Testis (tissue), 3 donors: ENCODE results near the gene TTLL5. TPM values are rescaled to one million over a fixed set of nuclear protein-coding genes. Genes with fewer than 3 reads are reported as not detected.

ENCODE experiments used
- DNase-seq: peaks from one replicate; pipeline ENCODE4 v3.0.0-alpha.2; 2019
- H3K27ac ChIP-seq, 2 donors: fragments of 200-600 bp; sonication (generic); one replicate each; pipeline ENCODE4 v1.5.1; 2019
- H3K27me3 ChIP-seq: fragments of 200-600 bp; sonication (generic); one replicate; pipeline ENCODE4 v1.5.1; 2019
- H3K36me3 ChIP-seq: fragments of 200-600 bp; sonication (generic); one replicate; pipeline ENCODE4 v1.5.1; 2017; ENCODE audit warnings: low read depth; ENCODE audit errors: missing control alignments
- H3K4me1 ChIP-seq: fragments of 200-600 bp; sonication (generic); one replicate; pipeline ENCODE4 v1.5.1; 2019
- H3K4me3 ChIP-seq, 2 donors: fragments of 200-600 bp; sonication (generic); one replicate each; pipeline ENCODE4 v1.5.1; 2017 to 2019
- H3K9me3 ChIP-seq: fragments of 200-600 bp; sonication (generic); one replicate; pipeline ENCODE4 v1.5.1; 2017
- CTCF ChIP-seq, 3 experiments: fragments of 450-650 bp in 2 of 3; fragments of 200-600 bp in 1 of 3; sonication (generic) in 1 of 3; IDR thresholded peaks; one replicate each; pipeline ENCODE4 v1.5.1; 2016 to 2019; ENCODE audit warnings: antibody characterized with exemption in 3 of 3, mild to moderate bottlenecking in 2 of 3, moderate library complexity in 1 of 3
- POLR2A ChIP-seq: fragments of 450-650 bp; IDR thresholded peaks from one replicate; pipeline ENCODE4 v1.6.1; 2017; ENCODE audit warnings: antibody characterized with exemption, mild to moderate bottlenecking, moderate library complexity
- WGBS, 2 donors: methylation state at CpG; one replicate each; pipeline ENCODE4 v1.1.5; 2018; 5-methylcytosine and 5-hydroxymethylcytosine counted together
- intact Hi-C: fragments of 100-400 bp; cut with DNase I; formaldehyde crosslinking; loops from one replicate; pipeline ENCODE4 v1.15.1; 2023; ENCODE audit warnings: low total_unique reads
- polyA plus RNA-seq: library from polyadenylated mRNA; stranded (reverse); fragments of 350-450 nt; fragmentation: Illumina TruSeq; extraction: RNeasy Lipid Tissue Mini Kit (QIAGEN cat#74804); gene quantifications from one replicate; pipeline ENCODE4 v1.2.3, GENCODE V29; 2014; ENCODE audit warnings: low read depth, low replicate concordance; ENCODE audit not compliant: insufficient read depth
- total RNA-seq, 2 donors: library from RNA; depleted of rRNA; stranded (reverse); fragments of >200 nt; gene quantifications; one replicate each; pipeline ENCODE4 v1.2.3, GENCODE V29; 2016

TTLL5 gene
- total and polyA plus RNA-seq, 3 donors from 2014 or later, result 112 to 318 (median 155) TPM

- H3K9me3 ChIP-seq, result no peaks in the 10 kb centered on the region
- H3K27ac ChIP-seq, result peak overlapping the region; percentile 40 to 58
- no peaks in the 10 kb centered on the region for H3K36me3 ChIP-seq
- H3K4me3 ChIP-seq, result no peak overlapping the region
- no peak for TF ChIP-seq CTCF (IDR thresholded peaks at IDR 0.05)
- TF ChIP-seq POLR2A, result no peak
- DNase-seq, result no peak
- 70 to 86% methylated on average over 1 of the region's 1 CpG for WGBS, 2 donors
- intact Hi-C loops, result no loop called here
- peaks cover 13% of the 10 kb centered on the region for H3K4me1 ChIP-seq
- no peaks in the 10 kb centered on the region for H3K27me3 ChIP-seq
These were observed 41.5 kb upstream of the TTLL5 start for GRCh38 chr14:75619548-75619947.

- intact Hi-C loops, result no loop called here
These were observed 36.0 kb upstream of the TTLL5 start for GRCh38 chr14:75625034-75625433.

GRCh38 chr14:75626396-75626795 lies 34.6 kb upstream of the TTLL5 start:
- WGBS, 2 donors, result 47 to 73% methylated on average over 3 of the region's 3 CpGs
- Histone ChIP-seq H3K4me1 (peaks cover 28% of the 10 kb centered on the region), H3K36me3 (no peaks in the 10 kb centered on the region), H3K27me3 (no peaks in the 10 kb centered on the region), H3K4me3 (no peak overlapping the region), H3K9me3 (no peaks in the 10 kb centered on the region), H3K27ac (peak overlapping the region; percentile 43 to 77)
- no peak for DNase-seq
- TF ChIP-seq POLR2A (no peak), CTCF (IDR thresholded peaks at IDR 0.05) (no peak)
- intact Hi-C loops, result no loop called here

More at GRCh38 chr14:75625034-75625433, 36.0 kb upstream of the TTLL5 start:
- no peak overlapping the region for H3K4me3 ChIP-seq
- WGBS, 2 donors, result 75 to 95% methylated on average over 3 of the region's 3 CpGs
- no peaks in the 10 kb centered on the region for H3K36me3 ChIP-seq
- H3K9me3 ChIP-seq, result no peaks in the 10 kb centered on the region
- H3K4me1 ChIP-seq, result peaks cover 24% of the 10 kb centered on the region
- no peak for DNase-seq
- H3K27ac ChIP-seq, result no peak overlapping the region
- no peaks in the 10 kb centered on the region for H3K27me3 ChIP-seq
- no peak for TF ChIP-seq CTCF (IDR thresholded peaks at IDR 0.05)
- TF ChIP-seq POLR2A, result no peak

GRCh38 chr14:75626863-75627262 lies 34.2 kb upstream of the TTLL5 start:
- no peaks in the 10 kb centered on the region for H3K36me3 ChIP-seq
- H3K9me3 ChIP-seq, result no peaks in the 10 kb centered on the region
- H3K4me3 ChIP-seq, result no peak overlapping the region
- peaks cover 33% of the 10 kb centered on the region for H3K4me1 ChIP-seq
- H3K27ac ChIP-seq, result peak overlapping the region; percentile 43 to 77
- intact Hi-C loops, result no loop called here
- DNase-seq, result peak; percentile 84
- no peaks in the 10 kb centered on the region for H3K27me3 ChIP-seq
- no peak for TF ChIP-seq CTCF (IDR thresholded peaks at IDR 0.05)
- TF ChIP-seq POLR2A, result no peak
- WGBS, 2 donors, result 46 to 68% methylated on average over 3 of the region's 3 CpGs

- peak overlapping the region; percentile 35 to 46 for H3K27ac ChIP-seq
- H3K4me3 ChIP-seq, result no peak overlapping the region
- H3K9me3 ChIP-seq, result no peaks in the 10 kb centered on the region
- peaks cover 35% of the 10 kb centered on the region for H3K4me1 ChIP-seq
- no peaks in the 10 kb centered on the region for H3K36me3 ChIP-seq
- DNase-seq, result no peak
- H3K27me3 ChIP-seq, result no peaks in the 10 kb centered on the region
- WGBS, 2 donors, result 63 to 70% methylated on average over 4 of the region's 4 CpGs
- intact Hi-C loops, result no loop called here
- no peak for TF ChIP-seq CTCF (IDR thresholded peaks at IDR 0.05)
- no peak for TF ChIP-seq POLR2A
These were observed 33.6 kb upstream of the TTLL5 start for GRCh38 chr14:75627406-75627805.
